ENCODE data around the gene TFDP3.

Gene TFDP3

GRCh38 chrX:133189195-133189594 lies 29.0 kb downstream of the TFDP3 start:
- no peak overlapping the region for H3K27ac ChIP-seq
- no peak for DNase-seq (ENCODE audit: low read depth, low spot score)

GRCh38 chrX:133188631-133189030 lies 29.5 kb downstream of the TFDP3 start:
- no peak overlapping the region for H3K27ac ChIP-seq
- no peak for DNase-seq (ENCODE audit: low read depth, low spot score)

- no peak overlapping the region for H3K27ac ChIP-seq
- DNase-seq (ENCODE audit: low read depth, low spot score) = peak; percentile 55
Measured at GRCh38 chrX:133185938-133186337, 32.2 kb downstream of the TFDP3 start.

GRCh38 chrX:133185119-133185518 lies 33.0 kb downstream of the TFDP3 start:
- no peak for DNase-seq (ENCODE audit: low read depth, low spot score)

GRCh38 chrX:133183806-133184205 lies 34.3 kb downstream of the TFDP3 start:
- DNase-seq (ENCODE audit: low read depth, low spot score) = no peak
- no peak overlapping the region for H3K27ac ChIP-seq

More at GRCh38 chrX:133185119-133185518, 33.0 kb downstream of the TFDP3 start:
- H3K27ac ChIP-seq = no peak overlapping the region

GRCh38 chrX:133179500-133179899 lies 38.7 kb downstream of the TFDP3 start:
- DNase-seq (ENCODE audit: low read depth, low spot score) = no peak

GRCh38 chrX:133177202-133177601 lies 41.0 kb downstream of the TFDP3 start:
- no peak overlapping the region for H3K27ac ChIP-seq
- no peak for DNase-seq (ENCODE audit: low read depth, low spot score)

More at GRCh38 chrX:133179500-133179899, 38.7 kb downstream of the TFDP3 start:
- no peak overlapping the region for H3K27ac ChIP-seq

GRCh38 chrX:133175605-133176004 lies 42.5 kb downstream of the TFDP3 start:
- no peak for DNase-seq (ENCODE audit: low read depth, low spot score)
- H3K27ac ChIP-seq = no peak overlapping the region

GRCh38 chrX:133175162-133175561 lies 43.0 kb downstream of the TFDP3 start:
- no peak overlapping the region for H3K27ac ChIP-seq
- no peak for DNase-seq (ENCODE audit: low read depth, low spot score)

GRCh38 chrX:133171962-133172708 lies 46.0 kb downstream of the TFDP3 start:
- no peak overlapping the region for H3K27ac ChIP-seq
- DNase-seq (ENCODE audit: low read depth, low spot score) = no peak

Data from epithelial cell of prostate (primary cell).